Kidney capillary endothelial cell (primary cell): ENCODE measurements around the gene TIMM44.

Experiments
- DNase-seq: peaks from one replicate; pipeline ENCODE4 v3.0.0-alpha.2; 2018; ENCODE audit warnings: low spot score

The TIMM44 gene

GRCh38 chr19:7914099-7914498, 29.4 kb downstream of the TIMM44 start:
- DNase-seq = no peak

- DNase-seq = no peak
These were observed 29.8 kb downstream of the TIMM44 start for GRCh38 chr19:7913652-7914051.

DNA sequence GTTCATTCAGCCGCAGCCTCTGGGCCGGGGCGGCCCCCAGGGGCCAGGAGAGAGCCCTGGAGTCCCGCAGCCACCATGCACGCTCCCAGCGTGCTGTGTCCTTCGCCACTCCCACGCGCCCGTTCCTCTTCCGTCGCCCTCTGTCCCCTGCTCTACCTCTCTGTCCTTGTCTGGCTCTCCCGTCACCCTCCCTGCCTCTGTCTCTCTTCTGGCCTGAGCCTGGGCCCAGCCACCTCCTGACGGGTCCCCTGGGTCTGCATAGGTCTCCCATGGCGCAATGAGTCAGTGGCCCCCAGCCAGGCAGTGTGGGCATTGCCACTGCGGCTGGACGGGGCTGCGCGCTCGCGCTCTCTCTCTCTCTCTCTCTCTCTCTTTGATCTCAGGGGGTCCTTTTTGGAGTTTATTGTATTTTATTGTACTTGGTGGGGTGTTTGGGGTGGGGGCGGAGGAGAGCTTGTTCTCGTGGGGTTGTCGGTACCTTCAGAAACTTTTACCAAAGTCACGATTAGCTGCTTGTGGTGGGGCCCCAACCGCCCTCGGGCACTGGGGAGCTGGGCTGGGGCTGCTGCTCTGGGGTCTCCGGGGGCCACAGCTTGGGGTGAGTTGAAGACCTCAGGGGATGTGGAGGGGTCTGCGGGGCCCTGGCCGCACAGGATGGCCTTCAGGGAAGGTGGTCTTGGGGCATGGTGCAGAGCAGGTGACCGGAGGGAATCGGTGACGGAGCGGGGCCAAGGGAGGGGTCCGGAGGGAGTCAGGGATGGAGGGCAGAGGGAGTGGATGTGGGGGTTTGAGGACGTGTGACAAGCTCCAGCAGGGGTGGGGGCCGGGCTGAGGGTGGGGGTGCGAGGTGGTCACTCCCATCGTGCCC, 30.5 kb downstream of the TIMM44 start:
- no peak for DNase-seq

GRCh38 chr19:7912144-7912696, 31.2 kb downstream of the TIMM44 start:
- no peak for DNase-seq

DNA sequence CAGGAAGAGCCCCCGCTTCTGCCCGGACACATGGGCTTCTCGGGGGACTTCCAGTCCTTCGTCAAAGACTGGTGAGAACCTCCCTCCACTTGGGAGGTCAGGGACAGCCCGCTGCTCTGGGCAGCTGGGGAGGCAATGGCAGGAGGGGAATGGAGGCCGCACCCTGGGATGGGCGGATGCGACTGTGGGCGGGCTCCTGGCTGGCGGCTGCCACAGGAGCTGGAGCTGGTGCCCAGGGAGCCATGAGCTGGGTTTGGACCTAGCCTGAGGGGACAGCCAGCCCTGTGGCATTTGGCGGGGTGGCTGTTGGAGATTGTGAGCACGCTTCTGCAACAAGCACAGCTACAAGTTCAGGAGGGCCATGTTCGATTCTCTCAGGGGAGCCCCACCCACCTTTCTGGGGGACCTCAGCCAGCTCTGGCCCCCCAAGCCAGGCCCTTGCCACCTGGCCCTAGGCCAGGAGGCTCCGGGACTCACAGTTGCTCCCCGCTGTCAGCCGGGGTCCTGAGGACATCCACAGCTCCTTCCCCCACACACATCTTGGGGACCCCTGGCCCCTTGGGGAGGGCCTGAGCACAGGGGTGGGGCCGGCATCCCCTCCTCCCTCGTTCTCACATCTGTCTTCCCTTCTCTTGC, 31.8 kb downstream of the TIMM44 start:
- DNase-seq = no peak

DNA sequence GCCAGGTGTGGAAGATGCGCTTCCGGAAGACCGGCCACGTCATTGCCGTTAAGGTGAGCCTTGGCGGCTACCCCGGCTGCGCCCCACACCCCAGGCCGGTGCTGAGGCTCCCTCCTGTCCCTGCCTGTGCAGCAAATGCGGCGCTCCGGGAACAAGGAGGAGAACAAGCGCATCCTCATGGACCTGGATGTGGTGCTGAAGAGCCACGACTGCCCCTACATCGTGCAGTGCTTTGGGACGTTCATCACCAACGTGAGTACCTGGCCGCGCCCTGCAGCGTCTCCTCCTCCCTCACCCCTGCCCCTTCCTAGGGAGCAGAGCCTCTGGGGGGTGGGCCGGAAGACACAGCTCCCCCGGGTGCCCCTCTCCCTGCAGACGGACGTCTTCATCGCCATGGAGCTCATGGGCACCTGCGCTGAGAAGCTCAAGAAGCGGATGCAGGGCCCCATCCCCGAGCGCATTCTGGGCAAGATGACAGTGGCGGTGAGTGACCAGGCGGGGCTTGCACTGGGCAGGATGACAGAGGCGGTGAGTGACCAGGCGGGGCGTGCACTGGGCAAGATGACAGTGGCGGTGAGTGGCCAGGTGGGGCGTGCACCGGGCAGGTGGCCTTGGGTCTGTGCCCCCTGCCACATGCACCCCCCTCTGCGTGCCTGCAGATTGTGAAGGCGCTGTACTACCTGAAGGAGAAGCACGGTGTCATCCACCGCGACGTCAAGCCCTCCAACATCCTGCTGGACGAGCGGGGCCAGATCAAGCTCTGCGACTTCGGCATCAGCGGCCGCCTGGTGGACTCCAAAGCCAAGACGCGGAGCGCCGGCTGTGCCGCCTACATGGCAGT, 32.9 kb downstream of the TIMM44 start:
- no peak for DNase-seq

DNA sequence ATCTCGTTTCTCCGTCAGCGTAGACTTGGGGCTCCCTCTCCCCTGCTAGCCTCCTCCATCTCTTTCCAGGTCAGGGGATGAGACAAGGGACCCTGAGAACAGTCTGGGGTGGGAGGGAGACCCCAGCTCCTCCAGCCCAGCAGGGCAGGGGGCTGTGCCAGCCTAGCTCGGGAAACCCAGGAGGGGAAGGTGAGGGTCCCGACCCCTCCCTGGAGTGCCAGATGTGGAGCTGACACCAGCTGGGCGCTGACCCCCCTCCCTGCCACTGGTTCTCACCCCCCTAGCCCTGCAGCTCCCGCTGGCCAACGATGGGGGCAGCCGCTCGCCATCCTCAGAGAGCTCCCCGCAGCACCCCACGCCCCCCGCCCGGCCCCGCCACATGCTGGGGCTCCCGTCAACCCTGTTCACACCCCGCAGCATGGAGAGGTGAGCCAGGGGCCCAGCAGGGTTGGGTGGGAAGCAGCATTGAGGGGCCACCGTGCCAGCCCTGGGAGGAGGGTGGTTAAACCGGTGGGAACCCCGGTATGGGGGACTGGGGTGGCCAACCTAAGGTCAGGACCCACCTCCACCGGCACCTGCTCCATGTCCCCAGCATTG, 33.9 kb downstream of the TIMM44 start:
- DNase-seq = no peak

DNA sequence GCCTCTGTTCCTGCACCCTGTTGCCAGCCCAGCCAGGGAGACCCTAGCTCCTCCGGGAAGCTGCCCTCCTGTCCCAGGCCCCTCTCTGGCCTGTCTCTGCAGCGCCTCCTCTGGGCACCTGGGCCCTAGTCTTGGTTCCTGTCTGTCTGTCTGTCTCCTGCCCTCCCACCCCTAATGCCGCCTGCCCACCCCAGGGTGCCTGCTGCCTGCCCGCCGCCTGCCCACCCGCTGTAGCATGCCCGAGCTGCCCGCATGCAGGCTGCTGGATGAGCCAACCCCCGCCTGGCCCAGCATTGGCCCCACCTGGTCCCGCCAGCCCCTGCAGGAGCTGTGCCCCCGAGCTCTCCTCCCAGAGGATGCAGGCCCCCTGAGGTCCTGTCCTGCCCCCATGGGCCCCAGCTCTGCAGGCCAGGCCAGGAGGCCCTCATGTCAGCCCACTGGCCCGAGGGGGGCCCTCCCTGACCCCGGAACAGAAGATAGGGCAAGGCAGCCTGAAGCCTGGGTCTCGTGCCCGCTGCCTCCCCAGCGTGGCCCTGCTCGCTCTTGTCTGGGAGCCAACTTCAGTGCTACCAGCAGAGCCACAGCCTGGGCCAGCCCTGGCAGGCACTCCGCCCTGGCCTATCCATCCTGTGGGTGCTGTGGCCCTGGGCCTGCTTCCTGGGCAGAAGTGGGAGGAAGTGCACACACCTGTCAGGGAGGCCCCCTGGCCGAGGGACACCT, 34.6 kb downstream of the TIMM44 start:
- DNase-seq = no peak

GRCh38 chr19:7908078-7908699, 35.3 kb downstream of the TIMM44 start:
- DNase-seq = no peak

GRCh38 chr19:7907544-7907943, 35.9 kb downstream of the TIMM44 start:
- no peak for DNase-seq

- no peak for DNase-seq
These were observed 36.3 kb downstream of the TIMM44 start for GRCh38 chr19:7907122-7907521.

DNA sequence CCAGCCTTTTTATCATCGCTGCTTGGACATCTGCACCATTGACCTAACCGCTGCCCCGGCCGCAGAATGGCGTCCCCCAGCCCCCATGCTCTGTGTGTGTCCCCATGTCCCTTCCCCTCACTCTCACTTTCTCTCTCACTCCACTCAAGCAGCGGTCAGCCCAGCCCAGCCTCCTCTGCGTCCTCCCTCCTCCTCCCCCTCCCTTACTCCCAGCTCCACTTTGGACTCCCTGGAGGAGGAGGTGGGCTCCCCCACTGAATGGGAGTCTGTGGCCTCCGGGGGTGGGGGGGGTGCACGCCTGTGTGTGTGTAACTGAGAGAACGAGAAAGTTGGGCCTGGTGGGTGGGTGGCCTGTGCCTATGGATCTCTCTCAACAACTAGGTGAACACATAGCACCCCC, 37.6 kb downstream of the TIMM44 start:
- no peak for DNase-seq

GRCh38 chr19:7905268-7905667, 38.2 kb downstream of the TIMM44 start:
- DNase-seq = no peak

DNA sequence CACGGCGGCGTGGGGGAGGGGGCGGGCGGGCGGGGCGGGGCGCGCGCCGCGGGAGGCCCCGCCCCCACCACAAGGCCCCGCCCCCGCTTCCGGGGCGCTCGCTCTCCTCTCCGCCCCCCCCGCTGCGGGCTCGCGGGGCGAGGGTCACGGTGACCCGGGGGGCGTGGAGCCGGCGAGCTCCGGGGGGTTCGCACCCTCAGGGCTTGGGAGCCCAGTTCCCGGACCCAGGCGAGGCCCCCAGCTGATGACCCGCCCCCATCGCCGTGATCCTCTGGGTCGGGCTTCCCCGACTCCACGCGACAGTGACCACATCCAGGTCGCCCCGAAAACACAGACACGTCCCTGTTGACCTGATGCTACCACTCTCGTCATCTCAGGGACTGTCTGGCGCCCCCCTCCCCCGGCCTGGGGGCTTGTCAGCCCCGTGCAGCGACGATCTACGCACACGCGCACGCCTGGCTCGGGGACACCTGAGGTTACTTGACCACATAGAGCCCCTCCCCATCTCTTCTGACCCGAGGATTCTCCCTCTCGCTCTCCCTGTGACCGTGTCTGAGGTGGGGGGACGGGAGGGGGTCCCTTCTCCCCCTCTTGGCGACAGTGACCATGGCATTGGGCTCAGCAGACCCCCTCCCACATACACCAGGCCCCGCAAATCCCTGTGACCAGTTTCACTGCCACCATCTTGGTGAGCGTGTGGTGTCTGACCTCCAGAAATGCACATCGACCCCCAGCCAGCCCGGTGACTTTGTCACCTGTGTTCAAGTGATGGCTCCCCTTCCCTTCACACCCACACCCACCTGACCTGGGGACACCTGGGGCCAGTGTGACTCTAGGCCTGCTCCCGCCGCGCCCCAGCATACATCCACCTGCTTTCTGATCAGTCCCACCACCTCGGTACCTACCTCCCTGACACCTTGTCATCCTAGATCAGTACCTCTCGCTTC, 39.1 kb downstream of the TIMM44 start:
- no peak for DNase-seq

DNA sequence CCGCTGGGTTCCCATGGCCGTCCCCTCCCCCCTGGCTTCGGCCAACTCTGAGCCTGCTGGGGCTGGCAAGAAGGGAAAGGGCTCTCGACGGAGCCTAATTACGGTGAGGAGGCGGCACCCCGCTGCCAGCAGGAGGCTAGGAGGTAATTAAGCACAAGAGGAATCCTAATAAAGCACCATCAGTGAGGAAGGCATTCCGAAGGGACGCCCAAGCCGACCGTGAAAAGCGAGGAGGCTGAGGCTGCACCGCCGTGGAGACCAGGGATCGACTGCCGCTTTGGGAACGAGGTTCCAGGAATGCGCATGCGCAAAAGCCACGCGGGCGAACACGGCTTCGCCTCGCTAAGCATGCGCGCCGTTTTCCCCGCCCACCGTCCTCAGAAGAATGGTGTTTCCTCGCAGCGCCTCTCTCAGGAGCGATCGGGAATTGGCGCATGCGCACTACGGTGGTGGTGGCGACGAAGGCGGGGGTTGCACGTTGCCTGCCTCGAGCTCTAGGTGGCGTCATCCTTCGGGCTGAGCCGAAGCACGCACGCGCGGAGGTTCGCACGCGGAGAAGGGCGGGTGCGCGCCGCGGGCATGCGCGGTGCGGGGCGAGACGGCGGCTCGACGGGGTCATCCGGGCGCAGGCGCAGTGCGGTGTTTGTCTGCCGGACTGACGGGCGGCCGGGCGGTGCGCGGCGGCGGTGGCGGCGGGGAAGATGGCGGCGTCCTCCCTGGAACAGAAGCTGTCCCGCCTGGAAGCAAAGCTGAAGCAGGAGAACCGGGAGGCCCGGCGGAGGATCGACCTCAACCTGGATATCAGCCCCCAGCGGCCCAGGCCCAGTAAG, 40.0 kb downstream of the TIMM44 start, which contains the start of gene MAP2K7:
Gene MAP2K7, plus strand, starts transcription at position 634 of the 830 bp plus-strand sequence. Its CDS starts 68 bp downstream, at position 702.
- peak; percentile 97 for DNase-seq

DNA sequence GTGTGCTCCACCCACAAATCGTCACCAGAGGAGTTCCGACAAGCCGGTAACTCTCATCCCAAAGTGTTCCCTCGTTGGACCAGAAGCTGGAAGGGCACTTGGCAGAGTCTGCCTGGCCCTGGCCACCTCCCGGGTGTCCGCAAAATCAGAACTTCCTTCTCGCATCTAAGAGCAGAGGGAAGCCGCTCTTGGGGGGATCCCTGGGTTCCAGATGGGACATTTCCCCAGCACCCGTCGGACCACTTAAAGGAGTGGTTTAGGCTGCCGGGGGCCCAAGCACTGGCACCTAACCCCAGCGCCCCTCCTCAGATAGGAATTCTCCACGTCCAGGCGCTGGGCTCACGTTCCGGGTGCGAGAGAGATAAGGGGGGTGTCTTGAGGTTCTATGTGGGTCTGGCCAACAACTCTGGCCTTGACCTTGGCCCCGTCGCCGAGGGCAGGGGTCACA, 40.6 kb downstream of the TIMM44 start:
- DNase-seq = no peak

DNA sequence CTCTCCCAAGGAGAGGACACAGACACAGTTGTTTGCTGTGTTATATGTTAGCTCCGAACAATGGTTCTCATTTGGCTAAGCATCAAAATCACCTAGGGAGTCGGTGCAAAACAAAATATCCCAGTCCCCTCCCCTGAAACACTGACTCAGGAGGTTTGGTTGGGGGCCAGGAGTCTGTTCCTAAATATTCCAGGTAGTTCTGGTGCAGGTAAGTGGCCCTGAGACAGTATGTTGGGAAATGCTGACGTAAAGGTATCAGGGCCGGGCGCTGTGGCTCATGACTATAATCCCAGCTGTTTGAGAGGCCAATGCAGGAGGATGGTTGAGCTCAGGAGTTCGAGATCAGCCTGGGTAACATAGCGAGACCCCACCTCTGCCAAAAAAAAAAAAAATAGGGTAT, 42.1 kb downstream of the TIMM44 start:
- no peak for DNase-seq

DNA sequence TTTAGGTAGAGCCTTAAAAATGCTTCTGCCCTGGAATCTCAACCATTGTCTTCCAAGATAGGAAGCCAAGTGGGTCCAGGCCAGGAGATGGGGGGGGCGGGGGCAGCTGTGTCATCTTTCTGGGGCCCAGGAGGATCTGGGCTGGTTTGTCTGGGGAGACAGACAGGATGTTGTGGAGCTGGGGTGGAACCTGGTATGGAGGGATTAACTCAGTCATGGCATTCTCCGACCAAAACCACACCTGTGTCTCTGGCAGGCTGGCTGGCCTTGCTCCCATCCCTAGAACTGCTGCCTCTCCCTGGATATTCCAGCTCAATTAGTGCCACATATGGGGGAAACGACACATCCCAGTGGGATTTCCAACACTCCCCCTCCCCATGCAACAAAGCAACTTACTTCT, 42.5 kb downstream of the TIMM44 start:
- DNase-seq = no peak
